Raji (cell line): Measurements from ENCODE around the gene BMI1.

Source experiments
- POLR2A ChIP-seq: IDR thresholded peaks from 2 replicates; pipeline ENCODE4 v1.6.1; 2011; ENCODE audit warnings: low read depth, low read length, control low read depth; ENCODE audit not compliant: insufficient read depth

The BMI1 gene

GRCh38 chr10:22343731-22344130, 22.8 kb downstream of the BMI1 start:
- no peak for TF ChIP-seq POLR2A

GRCh38 chr10:22344249-22344648, 23.4 kb downstream of the BMI1 start:
- no peak for TF ChIP-seq POLR2A

GRCh38 chr10:22344781-22345300, 23.9 kb downstream of the BMI1 start:
- TF ChIP-seq POLR2A, result no peak

- no peak for TF ChIP-seq POLR2A
Observed at GRCh38 chr10:22345301-22346095, 24.6 kb downstream of the BMI1 start, which contains the start of gene SPAG6. TSS of gene SPAG6 (plus strand) at chr10:22345496. CDS start at chr10:22345612, 116 bp downstream.

GRCh38 chr10:22346096-22346661, 25.3 kb downstream of the BMI1 start:
- TF ChIP-seq POLR2A, result no peak

GRCh38 chr10:22349755-22350154, 28.9 kb downstream of the BMI1 start:
- no peak for TF ChIP-seq POLR2A

GRCh38 chr10:22351131-22351703, 30.3 kb downstream of the BMI1 start:
- no peak for TF ChIP-seq POLR2A

- TF ChIP-seq POLR2A, result no peak
Observed at GRCh38 chr10:22356324-22356873, 35.5 kb downstream of the BMI1 start.

GRCh38 chr10:22363305-22363704, 42.4 kb downstream of the BMI1 start:
- TF ChIP-seq POLR2A, result no peak

GRCh38 chr10:22364407-22365140, 43.7 kb downstream of the BMI1 start:
- no peak for TF ChIP-seq POLR2A

- TF ChIP-seq POLR2A, result no peak
Observed at GRCh38 chr10:22365233-22365632, 44.3 kb downstream of the BMI1 start.

- no peak for TF ChIP-seq POLR2A
Observed at GRCh38 chr10:22365644-22366434, 44.9 kb downstream of the BMI1 start.

GRCh38 chr10:22366435-22366703, 45.5 kb downstream of the BMI1 start:
- TF ChIP-seq POLR2A, result no peak

- TF ChIP-seq POLR2A, result no peak
Observed at GRCh38 chr10:22366771-22367170, 45.9 kb downstream of the BMI1 start.
